HUES64 (cell line): Measurements from ENCODE around the gene NFILZ. TPM values are rescaled to one million over a fixed set of nuclear protein-coding genes. Genes with fewer than 3 reads are reported as not detected.

Experiments used
- H3K27ac ChIP-seq: 2 replicates; pipeline ENCODE4 v1.7.0; 2013; ENCODE audit warnings: low read depth, low read length, inconsistent platforms
- H3K27me3 ChIP-seq: 2 replicates; pipeline ENCODE4 v1.6.1; 2013; ENCODE audit warnings: mild to moderate bottlenecking, low read length; ENCODE audit not compliant: insufficient read depth
- H3K36me3 ChIP-seq: 2 replicates; pipeline ENCODE4 v1.6.1; 2013; ENCODE audit warnings: mild to moderate bottlenecking, low read length; ENCODE audit not compliant: insufficient read depth
- H3K4me1 ChIP-seq: 2 replicates; pipeline ENCODE4 v1.6.1; 2013; ENCODE audit warnings: mild to moderate bottlenecking, low read length, moderate library complexity; ENCODE audit not compliant: insufficient read depth
- H3K4me3 ChIP-seq: 2 replicates; pipeline ENCODE4 v1.5.1; 2013; ENCODE audit warnings: mild to moderate bottlenecking, low read length, moderate library complexity
- H3K9ac ChIP-seq: 2 replicates; pipeline ENCODE4 v1.6.1; 2013; ENCODE audit warnings: mild to moderate bottlenecking, low read depth, low read length
- H3K9me3 ChIP-seq: 2 replicates; pipeline ENCODE4 v1.6.1; 2013; ENCODE audit warnings: low read depth, low read length; ENCODE audit not compliant: insufficient read depth
- WGBS: fragments of 150-250, 120-280 bp; methylation state at CpG from one replicate; pipeline ENCODE4 v1.1.7; 2013; ENCODE audit warnings: missing lambda C conversion rate; 5-methylcytosine and 5-hydroxymethylcytosine counted together
- polyA plus RNA-seq, 2 experiments: library from polyadenylated mRNA; stranded (reverse); fragments of 50-300 nt; gene quantifications; one replicate each; pipeline ENCODE4 v1.2.3, GENCODE V29; 2013

Gene NFILZ, protein sequence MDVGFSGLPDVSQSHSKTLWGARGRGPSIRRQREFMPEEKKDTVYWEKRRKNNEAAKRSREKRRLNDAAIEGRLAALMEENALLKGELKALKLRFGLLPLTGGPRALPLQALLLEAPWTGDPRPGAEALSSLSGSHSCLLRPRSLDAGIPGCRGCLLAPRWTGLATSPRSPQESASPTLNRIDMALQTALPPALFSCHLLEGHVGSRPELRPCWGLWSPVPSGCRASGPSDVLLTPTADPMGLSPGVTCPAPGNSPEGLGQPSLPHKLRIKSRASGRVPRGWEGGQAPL
- polyA plus RNA-seq (2013, experiment 1 of 2) = not detected
- not detected for polyA plus RNA-seq (2013, experiment 2 of 2)

DNA sequence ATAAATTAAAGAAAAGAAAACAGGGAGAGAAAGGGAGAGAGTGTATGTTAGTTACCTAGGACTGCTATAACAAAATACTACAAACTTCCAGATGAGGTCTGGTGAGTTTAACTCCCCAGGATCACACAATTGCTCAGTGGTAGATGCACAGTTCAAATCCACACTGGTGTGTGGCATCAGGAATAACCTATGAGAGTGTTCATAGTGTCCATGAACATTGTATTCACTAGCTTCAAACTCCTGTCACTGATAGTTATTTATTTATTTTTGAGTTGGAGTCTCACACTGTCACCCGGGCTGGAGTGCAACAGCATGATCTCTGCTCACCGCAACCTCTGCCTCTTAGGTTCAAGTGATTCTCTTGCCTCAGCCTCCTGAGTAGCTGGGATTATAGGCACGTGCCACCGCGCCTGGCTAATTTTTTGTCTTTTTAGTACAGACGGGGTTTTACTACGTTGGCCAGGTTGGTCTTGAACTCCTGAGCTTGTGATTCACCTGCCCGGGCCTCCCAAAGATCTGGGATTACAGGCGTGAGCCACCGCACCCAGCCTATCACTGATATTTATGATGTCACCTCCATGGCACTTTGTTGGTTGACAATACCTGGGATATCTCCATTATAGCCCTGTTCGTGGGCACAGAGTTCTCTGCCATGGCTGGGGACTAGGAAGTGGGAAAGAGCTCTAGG lies at the start of gene NFILZ:
TSS of gene NFILZ (plus strand) at position 638 of the 688 bp plus-strand sequence. CDS start 46,133 bp downstream, outside the sequence.
- 90% methylated on average over 11 of the region's 11 CpGs for WGBS
- Histone ChIP-seq H3K27ac (peak within 1 kb of the TSS; percentile 2; the same call in 1 of the 2 replicates), H3K4me1 (no peaks in the 10 kb centered on the region), H3K9ac (no peak within 1 kb of the TSS), H3K4me3 (no peak within 1 kb of the TSS), H3K9me3 (no peaks in the 10 kb centered on the region), H3K27me3 (no peaks in the 10 kb centered on the region), H3K36me3 (no peaks in the 10 kb centered on the region)

DNA sequence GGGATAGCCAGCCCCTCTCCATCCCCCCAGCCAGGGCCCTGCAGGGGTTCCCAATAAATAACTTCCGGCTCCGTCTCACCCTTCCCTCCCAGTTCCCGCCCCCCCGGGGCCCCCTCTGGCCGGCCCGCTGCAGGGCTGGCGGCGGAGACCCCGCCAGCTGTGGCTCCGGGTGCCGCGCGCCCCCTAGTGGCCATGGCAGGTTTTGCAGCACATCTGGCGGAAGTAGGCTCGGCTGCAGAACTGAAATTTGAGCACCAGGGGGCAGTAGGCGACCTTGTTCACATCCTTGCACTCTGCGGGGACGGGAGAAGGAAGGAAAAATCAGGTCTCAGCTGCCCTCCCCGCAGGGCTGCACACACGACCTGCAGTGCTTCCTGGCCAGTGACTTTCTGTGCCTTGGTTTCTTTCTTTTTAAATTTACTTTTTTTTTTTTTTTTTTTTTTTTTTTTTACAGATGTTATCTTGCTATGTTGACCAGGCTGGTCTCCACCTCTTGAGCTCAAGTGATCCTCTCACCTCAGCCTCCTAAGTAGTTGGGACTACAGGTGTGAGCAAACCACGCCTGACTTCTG lies 49.6 kb upstream of the NFILZ start:
- Histone ChIP-seq H3K4me3 (no peak overlapping the region), H3K36me3 (no peaks in the 10 kb centered on the region), H3K27ac (no peak overlapping the region), H3K9ac (no peak overlapping the region), H3K27me3 (no peaks in the 10 kb centered on the region), H3K9me3 (no peaks in the 10 kb centered on the region), H3K4me1 (0 out of 2 replicates have a peak, but pooled peaks cover 2% of the 10 kb centered on the region)
- 2% methylated on average over 19 of the region's 21 CpGs for WGBS

DNA sequence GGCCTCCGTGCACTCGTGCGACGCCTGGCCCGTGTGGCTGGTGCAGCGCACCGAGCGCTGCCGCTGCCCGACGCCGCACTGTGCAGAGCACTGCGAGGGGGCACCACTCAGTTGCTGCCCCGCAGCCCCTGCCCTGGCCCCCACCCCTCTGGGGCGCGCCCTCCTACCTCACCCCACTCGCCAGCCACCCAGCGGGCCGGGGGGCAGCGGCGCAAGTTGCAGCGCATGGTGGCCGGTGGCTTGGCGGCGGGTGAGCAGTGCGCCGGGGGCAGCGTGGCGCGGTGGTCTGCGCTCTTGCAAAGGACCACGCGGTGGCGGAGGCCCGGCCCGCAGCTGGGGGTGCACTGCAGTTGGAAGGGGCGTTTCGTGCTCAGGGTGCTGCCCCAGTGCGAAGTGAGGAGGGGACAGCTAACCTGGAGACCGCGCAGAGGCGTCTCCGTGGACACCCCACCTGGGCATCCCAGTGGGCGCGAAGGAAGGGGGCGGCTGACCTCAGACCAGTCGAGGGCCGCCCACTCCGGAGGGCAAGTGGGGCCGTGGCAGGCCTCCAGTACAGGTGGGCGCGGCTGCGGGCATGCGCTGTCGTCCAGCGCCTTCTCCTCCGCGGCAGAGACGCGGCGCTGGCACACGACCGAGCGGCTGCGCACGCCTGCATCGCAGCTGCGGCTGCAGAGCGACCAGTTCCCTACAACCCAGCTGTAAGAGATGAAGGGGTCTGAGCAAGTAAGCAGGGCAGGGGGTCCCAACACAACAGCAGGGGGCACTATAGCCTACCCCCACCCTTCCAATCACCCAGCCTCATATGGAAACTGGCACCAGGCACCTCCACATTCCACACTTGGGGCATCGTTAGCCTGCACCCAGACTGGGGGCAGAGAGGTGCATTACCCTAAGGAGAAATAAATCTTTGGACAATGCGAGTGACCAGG lies 45.2 kb upstream of the NFILZ start:
- H3K4me1 ChIP-seq = no peaks in the 10 kb centered on the region
- 95% methylated on average over 71 of the region's 71 CpGs for WGBS

DNA sequence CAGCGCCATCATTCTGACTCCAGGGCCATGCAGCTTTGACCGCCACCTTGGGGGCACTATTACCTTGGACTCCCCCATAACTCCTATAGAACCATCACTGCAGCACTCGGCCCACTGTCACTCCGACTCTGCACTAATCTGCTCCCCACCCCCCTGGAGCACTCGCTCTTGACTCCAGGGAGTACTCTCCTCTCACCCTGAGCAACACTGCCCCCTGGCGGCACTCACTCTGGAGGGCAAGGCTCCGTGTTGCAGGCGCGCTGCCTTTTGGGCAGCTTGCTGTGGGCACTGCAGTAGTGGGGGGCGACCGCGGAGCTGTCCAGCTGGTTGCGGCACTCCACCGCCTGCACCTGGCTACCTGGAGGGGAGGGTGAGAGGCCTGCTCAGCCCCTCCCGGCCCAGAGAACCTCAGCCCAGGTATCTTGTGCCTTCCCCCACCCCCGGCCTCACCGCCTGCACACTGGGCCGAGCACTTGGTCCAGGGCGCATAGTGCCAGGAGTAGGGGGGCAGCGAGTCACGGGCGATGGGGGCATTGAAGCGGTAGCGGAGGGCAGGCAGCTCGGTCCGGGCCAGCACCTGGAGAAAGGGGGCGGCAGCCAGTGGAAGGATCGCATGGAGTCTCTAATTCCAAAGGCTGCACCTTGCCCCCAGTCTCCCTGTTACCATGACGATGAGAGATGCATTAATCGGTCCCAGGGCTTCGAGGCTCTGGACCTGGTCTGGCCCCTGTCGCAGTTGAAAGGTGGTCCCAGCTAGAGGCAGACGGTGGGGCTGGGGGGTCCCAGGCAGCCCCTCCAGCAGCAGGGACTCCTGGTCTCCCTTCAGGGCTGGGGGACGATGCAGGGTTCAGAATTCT lies 44.3 kb upstream of the NFILZ start:
- H3K36me3 ChIP-seq = no peaks in the 10 kb centered on the region
- no peak overlapping the region for H3K4me3 ChIP-seq
- H3K27ac ChIP-seq = no peak overlapping the region
- H3K27me3 ChIP-seq = peaks cover 4% of the 10 kb centered on the region; the same call in 1 of the 2 replicates
- H3K4me1 ChIP-seq = no peaks in the 10 kb centered on the region
- WGBS = 68% methylated on average over 34 of the region's 34 CpGs
- no peaks in the 10 kb centered on the region for H3K9me3 ChIP-seq
- no peak overlapping the region for H3K9ac ChIP-seq

More for the DNA sequence above, 45.2 kb upstream of the NFILZ start:
- Histone ChIP-seq H3K36me3 (no peaks in the 10 kb centered on the region), H3K27me3 (no peaks in the 10 kb centered on the region; the same call in 1 of the 2 replicates), H3K4me3 (no peak overlapping the region), H3K9ac (no peak overlapping the region), H3K27ac (no peak overlapping the region), H3K9me3 (no peaks in the 10 kb centered on the region)

DNA sequence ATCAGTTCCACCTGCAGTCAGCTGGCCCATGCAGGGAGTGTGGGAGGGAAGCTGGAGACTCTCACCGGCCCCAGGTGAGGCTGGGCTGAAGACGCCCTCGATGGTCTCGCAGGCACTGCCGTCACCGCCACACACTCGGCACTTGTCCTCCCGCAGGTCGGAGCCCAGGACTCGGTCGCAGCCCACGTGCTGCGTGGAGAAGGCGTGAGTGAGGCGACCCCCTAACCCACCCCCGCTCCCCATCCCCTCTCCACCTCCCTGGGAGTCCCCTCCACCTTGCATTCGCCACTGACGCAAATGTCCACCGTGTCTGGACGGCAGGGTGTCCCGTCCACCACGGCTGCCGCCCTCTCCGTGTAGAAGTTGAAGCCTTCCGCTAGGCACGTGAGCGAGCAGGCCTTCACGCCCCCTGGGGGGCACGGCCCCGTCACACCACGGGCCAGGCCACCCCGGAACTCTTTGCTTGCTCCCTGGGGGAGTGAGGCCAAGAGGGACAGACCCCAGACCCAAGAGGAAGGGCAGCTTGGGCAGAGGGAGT lies 41.2 kb upstream of the NFILZ start:
- Histone ChIP-seq H3K4me1 (no peaks in the 10 kb centered on the region), H3K36me3 (no peaks in the 10 kb centered on the region), H3K27ac (no peak overlapping the region), H3K9ac (no peak overlapping the region), H3K9me3 (peaks cover 6% of the 10 kb centered on the region; the same call in 1 of the 2 replicates), H3K27me3 (peaks cover 8% of the 10 kb centered on the region; the same call in 1 of the 2 replicates), H3K4me3 (no peak overlapping the region)
- 86% methylated on average over 32 of the region's 32 CpGs for WGBS

DNA sequence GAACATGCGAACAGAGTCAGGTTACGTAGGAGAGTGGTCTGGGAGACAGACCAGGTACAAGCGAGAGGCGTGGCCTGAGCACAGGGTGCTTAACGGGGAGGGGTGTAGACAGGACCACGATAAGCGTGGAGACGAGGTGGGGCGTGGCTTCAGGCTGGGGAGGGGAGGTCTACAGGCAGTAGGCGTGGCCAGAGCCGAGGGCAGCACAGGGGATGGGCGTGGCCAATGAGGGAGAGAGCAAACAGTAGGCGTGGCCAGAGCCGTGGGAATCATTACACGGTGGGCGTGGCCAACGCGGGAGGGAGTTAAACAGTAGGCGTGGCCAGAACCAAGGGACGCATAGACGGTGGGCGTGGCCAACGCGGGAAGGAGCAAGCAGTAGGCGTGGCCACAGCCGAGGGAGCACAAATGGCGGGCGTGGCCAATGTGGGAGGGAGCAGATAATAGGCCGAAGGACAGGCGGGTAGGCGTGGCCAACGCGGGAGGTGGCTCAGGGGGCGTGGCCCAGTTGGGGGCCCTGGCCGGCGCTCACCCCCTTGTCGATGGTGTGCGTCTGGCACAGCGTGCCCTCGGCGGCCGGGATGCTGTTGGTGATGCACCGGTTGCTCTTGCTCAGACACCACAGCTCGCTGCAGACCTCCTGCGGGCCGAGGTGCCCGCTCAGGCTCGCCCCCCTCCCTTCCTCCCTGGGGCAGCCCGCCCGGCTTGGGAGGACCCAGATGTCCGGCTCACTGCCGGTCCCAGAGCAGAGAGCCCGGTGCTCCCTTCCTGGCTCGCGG lies 38.0 kb upstream of the NFILZ start:
- Histone ChIP-seq H3K9me3 (peaks cover 7% of the 10 kb centered on the region; the same call in 1 of the 2 replicates), H3K9ac (no peak overlapping the region), H3K27me3 (peaks cover 8% of the 10 kb centered on the region; the same call in 1 of the 2 replicates), H3K4me1 (no peaks in the 10 kb centered on the region), H3K4me3 (peak overlapping the region; percentile 56), H3K36me3 (peaks cover 13% of the 10 kb centered on the region), H3K27ac (no peak overlapping the region)
- WGBS = 2% methylated on average over 55 of the region's 55 CpGs

DNA sequence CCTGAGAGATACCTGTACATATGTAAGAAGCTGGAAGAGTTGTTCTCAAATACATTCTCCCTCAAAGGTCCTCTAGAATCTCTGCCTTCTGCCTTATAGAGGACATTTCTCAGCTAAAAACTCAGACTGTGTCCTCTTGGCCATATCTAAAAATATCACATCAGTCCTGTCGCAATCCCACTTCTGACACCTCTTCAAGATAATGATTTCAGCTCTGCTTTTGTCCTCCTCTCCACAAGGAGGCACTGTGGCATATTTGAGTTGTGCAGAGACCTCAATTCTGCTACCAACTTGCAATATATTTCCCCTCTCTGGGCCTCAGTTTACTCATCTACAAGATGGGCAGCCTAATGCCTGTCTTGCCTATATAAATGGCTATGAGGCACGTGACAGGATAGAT lies 36.5 kb upstream of the NFILZ start:
- H3K4me3 ChIP-seq = no peak overlapping the region
- H3K36me3 ChIP-seq = peaks cover 19% of the 10 kb centered on the region
- peaks cover 8% of the 10 kb centered on the region; the same call in 1 of the 2 replicates for H3K27me3 ChIP-seq
- no peaks in the 10 kb centered on the region for H3K4me1 ChIP-seq
- no peak overlapping the region for H3K9ac ChIP-seq
- no peak overlapping the region for H3K27ac ChIP-seq
- H3K9me3 ChIP-seq = peaks cover 7% of the 10 kb centered on the region; the same call in 1 of the 2 replicates
- 92% methylated on average over 2 of the region's 2 CpGs for WGBS

DNA sequence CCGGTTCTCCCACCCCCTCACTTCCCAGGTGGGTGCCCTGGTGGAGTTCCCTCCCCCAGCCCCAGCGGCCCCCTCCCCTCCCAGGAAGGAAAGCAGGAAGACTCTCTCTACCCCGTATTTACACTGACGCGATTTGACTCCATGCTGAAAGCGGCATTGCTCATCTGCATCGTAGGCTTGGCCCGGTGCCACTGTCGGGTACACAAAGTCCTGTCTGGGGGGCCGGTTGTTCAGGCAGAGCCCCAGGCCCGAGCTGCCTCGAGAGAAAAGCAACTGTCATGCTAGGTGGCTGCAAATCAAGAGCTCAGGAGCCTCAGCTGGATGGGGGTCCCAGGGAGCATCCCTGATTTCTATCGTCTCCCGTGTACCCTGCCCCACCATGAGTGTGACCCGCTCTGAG lies 34.8 kb upstream of the NFILZ start:
- no peak overlapping the region for H3K9ac ChIP-seq
- peaks cover 26% of the 10 kb centered on the region for H3K36me3 ChIP-seq
- H3K27ac ChIP-seq = no peak overlapping the region
- H3K27me3 ChIP-seq = peaks cover 8% of the 10 kb centered on the region; the same call in 1 of the 2 replicates
- WGBS = 89% methylated on average over 15 of the region's 15 CpGs
- H3K9me3 ChIP-seq = peaks cover 7% of the 10 kb centered on the region; the same call in 1 of the 2 replicates
- H3K4me1 ChIP-seq = no peaks in the 10 kb centered on the region
- no peak overlapping the region for H3K4me3 ChIP-seq

DNA sequence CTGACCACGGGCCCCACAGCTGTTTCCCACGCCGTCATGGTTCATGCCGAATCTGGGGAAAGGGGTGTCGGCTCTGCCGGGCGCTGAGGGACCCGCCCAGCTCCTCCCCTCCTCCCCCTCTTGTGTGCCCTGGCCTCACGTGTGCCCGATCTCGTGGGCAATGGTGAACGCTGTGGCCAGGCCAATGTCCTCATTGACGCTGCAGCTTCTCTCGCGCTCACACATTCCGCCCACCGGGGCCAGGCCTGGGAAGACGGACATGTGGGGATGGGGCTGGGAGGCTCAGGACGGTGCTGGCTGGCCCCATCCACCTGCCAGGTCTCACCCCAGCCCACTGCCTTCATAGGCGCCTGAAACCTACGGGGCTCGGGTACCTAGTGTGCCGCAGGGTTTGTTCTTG lies 34.3 kb upstream of the NFILZ start:
- H3K36me3 ChIP-seq = peaks cover 31% of the 10 kb centered on the region
- H3K27ac ChIP-seq = no peak overlapping the region
- no peak overlapping the region for H3K4me3 ChIP-seq
- 94% methylated on average over 23 of the region's 23 CpGs for WGBS
- H3K9ac ChIP-seq = no peak overlapping the region
- no peaks in the 10 kb centered on the region for H3K4me1 ChIP-seq
- H3K27me3 ChIP-seq = peaks cover 4% of the 10 kb centered on the region; the same call in 1 of the 2 replicates
- peaks cover 7% of the 10 kb centered on the region; the same call in 1 of the 2 replicates for H3K9me3 ChIP-seq
